SU-DHL-6 (cell line): Measurements from ENCODE around the gene FABP6.

Source experiments
- H2AFZ ChIP-seq: fragments of 200-600 bp; sonication (generic); 2 replicates; pipeline ENCODE4 v1.6.1; 2014; ENCODE audit warnings: low read depth, mild to moderate bottlenecking, moderate library complexity, mixed read lengths, antibody characterized with exemption, low read length; ENCODE audit not compliant: severe bottlenecking
- H3F3A ChIP-seq: fragments of 200-600 bp; shearing (Covaris generic); 2 replicates; pipeline ENCODE4 v1.6.0; 2016; ENCODE audit warnings: antibody characterized with exemption, mild to moderate bottlenecking; ENCODE audit not compliant: insufficient read depth
- H3K27ac ChIP-seq: fragments of 200-600 bp; sonication (generic); 2 replicates; pipeline ENCODE4 v1.5.1; 2016; ENCODE audit warnings: low read depth, mild to moderate bottlenecking, low read length, moderate library complexity, mixed read lengths
- H3K27me3 ChIP-seq: fragments of 200-600 bp; sonication (generic), shearing (Covaris generic); 2 replicates; pipeline ENCODE4 v1.6.0; 2014; ENCODE audit warnings: mild to moderate bottlenecking, low read length
- H3K36me3 ChIP-seq: fragments of 200-600 bp; sonication (generic); 2 replicates; pipeline ENCODE4 v1.6.1; 2014; ENCODE audit warnings: mild to moderate bottlenecking, low read length, mixed read lengths
- H3K4me2 ChIP-seq: fragments of 300-600, 200-600 bp; shearing (Covaris generic), sonication (generic); 2 replicates; pipeline ENCODE4 v1.6.0; 2014; ENCODE audit warnings: low read length, low read depth, mild to moderate bottlenecking; ENCODE audit not compliant: poor library complexity, severe bottlenecking
- H3K4me3 ChIP-seq: fragments of 200-600 bp; sonication (generic); 2 replicates; pipeline ENCODE4 v1.5.1; 2014; ENCODE audit warnings: antibody characterized with exemption, low read length, mild to moderate bottlenecking, mixed read lengths; ENCODE audit not compliant: insufficient read depth, poor library complexity, severe bottlenecking
- H3K79me2 ChIP-seq: fragments of 200-600 bp; sonication (generic); 2 replicates; pipeline ENCODE4 v1.6.1; 2014; ENCODE audit warnings: mild to moderate bottlenecking, low read length, moderate library complexity; ENCODE audit not compliant: insufficient read depth
- H3K9ac ChIP-seq: fragments of 200-600 bp; sonication (generic); 2 replicates; pipeline ENCODE4 v1.7.0; 2014; ENCODE audit warnings: mild to moderate bottlenecking, low read length
- H3K9me2 ChIP-seq: fragments of 200-600 bp; sonication (generic); replicated peaks from 2 replicates; pipeline ENCODE4 v1.6.1; 2014; ENCODE audit warnings: low read length; ENCODE audit not compliant: insufficient read depth
- H3K9me3 ChIP-seq: fragments of 200-600 bp; sonication (generic); 2 replicates; pipeline ENCODE4 v1.6.1; 2014; ENCODE audit warnings: low read length, mixed read lengths; ENCODE audit not compliant: insufficient read depth
- H4K20me1 ChIP-seq: fragments of 200-600 bp; sonication (generic); 2 replicates; pipeline ENCODE4 v1.6.1; 2014; ENCODE audit warnings: low read depth, mild to moderate bottlenecking, antibody characterized with exemption, low read length, moderate library complexity, mixed read lengths
- EZH2phosphoT487 ChIP-seq: fragments of 200-600 bp; sonication (generic), shearing (Covaris generic); conservative IDR thresholded peaks from 2 replicates; pipeline ENCODE4 v1.6.1; 2018; ENCODE audit warnings: mild to moderate bottlenecking, antibody characterized with exemption, low read length, moderate library complexity, mixed read lengths
- TF ChIP-seq, protein P1 (sequence below): fragments of 200-600 bp; sonication (generic); IDR thresholded peaks from one replicate; pipeline ENCODE4 v1.5.1; 2017; ENCODE audit warnings: antibody characterized with exemption, mild to moderate bottlenecking, low read length, moderate library complexity; ENCODE audit not compliant: insufficient read depth, poor library complexity, severe bottlenecking

The FABP6 gene

DNA sequence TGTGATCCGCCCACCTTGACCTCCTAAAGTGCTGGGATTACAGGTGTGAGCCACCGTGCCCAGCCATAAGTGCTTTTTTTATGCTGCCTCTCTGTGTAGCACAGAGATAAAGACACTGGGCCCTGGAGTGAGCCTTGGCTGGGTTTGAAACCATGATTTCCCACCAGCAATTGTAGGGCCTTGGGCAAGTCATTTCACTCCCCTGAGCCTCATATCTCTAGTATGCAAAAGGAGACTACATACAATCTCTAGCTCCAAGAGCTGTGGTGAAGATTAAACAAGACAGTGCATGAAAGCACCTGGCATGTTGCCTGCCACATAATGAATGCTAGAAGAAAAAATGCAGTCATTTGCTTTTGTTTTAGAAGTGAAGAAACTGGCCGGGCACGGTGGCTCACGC, 3.9 kb downstream of the FABP6 start:
- no peaks in the 10 kb centered on the region for H3K36me3 ChIP-seq
- no peak overlapping the region for H3K9ac ChIP-seq
- H3K27me3 ChIP-seq: no peaks in the 10 kb centered on the region
- no peaks in the 10 kb centered on the region for H3K9me2 ChIP-seq
- H4K20me1 ChIP-seq: no peaks in the 10 kb centered on the region
- no peak overlapping the region for H3K4me2 ChIP-seq
- H3K4me3 ChIP-seq: no peak overlapping the region
- TF ChIP-seq EZH2phosphoT487: no peak
- TF ChIP-seq, protein P1, sequence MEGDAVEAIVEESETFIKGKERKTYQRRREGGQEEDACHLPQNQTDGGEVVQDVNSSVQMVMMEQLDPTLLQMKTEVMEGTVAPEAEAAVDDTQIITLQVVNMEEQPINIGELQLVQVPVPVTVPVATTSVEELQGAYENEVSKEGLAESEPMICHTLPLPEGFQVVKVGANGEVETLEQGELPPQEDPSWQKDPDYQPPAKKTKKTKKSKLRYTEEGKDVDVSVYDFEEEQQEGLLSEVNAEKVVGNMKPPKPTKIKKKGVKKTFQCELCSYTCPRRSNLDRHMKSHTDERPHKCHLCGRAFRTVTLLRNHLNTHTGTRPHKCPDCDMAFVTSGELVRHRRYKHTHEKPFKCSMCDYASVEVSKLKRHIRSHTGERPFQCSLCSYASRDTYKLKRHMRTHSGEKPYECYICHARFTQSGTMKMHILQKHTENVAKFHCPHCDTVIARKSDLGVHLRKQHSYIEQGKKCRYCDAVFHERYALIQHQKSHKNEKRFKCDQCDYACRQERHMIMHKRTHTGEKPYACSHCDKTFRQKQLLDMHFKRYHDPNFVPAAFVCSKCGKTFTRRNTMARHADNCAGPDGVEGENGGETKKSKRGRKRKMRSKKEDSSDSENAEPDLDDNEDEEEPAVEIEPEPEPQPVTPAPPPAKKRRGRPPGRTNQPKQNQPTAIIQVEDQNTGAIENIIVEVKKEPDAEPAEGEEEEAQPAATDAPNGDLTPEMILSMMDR: no peak
- H3K27ac ChIP-seq: no peak overlapping the region
- H3K9me3 ChIP-seq: no peaks in the 10 kb centered on the region
- H3K79me2 ChIP-seq: no peaks in the 10 kb centered on the region
- H3F3A ChIP-seq: no peaks in the 10 kb centered on the region
- no peak overlapping the region for H2AFZ ChIP-seq

DNA sequence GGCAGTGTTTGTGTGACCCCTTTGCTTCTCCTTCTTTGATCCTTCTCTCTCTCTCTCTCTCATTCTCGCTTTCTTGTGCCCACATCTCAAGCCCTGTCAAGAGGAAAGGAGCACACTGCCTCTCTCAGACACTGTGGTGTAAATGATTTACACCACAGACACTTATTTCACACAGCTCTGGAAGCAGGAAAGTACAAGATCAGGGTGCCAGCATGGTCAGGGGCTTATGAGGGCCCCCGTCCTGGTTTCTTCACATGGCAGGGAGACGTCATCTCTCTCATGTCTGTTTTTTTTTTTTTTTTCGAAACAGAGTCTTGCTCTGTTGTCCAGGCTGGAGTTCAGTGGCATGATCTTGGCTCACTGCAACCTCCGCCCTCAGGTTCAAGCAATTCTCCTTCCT, 6.4 kb downstream of the FABP6 start:
- no peaks in the 10 kb centered on the region for H3K79me2 ChIP-seq
- H2AFZ ChIP-seq: no peak overlapping the region
- no peaks in the 10 kb centered on the region for H3K9me3 ChIP-seq
- H3K27ac ChIP-seq: no peak overlapping the region
- H3K36me3 ChIP-seq: no peaks in the 10 kb centered on the region
- no peaks in the 10 kb centered on the region for H3K27me3 ChIP-seq
- H3K4me2 ChIP-seq: no peak overlapping the region
- no peaks in the 10 kb centered on the region for H3F3A ChIP-seq
- no peaks in the 10 kb centered on the region for H3K9me2 ChIP-seq
- no peaks in the 10 kb centered on the region for H4K20me1 ChIP-seq
- TF ChIP-seq EZH2phosphoT487: no peak
- TF ChIP-seq, protein P1: no peak
- H3K4me3 ChIP-seq: no peak overlapping the region
- no peak overlapping the region for H3K9ac ChIP-seq

DNA sequence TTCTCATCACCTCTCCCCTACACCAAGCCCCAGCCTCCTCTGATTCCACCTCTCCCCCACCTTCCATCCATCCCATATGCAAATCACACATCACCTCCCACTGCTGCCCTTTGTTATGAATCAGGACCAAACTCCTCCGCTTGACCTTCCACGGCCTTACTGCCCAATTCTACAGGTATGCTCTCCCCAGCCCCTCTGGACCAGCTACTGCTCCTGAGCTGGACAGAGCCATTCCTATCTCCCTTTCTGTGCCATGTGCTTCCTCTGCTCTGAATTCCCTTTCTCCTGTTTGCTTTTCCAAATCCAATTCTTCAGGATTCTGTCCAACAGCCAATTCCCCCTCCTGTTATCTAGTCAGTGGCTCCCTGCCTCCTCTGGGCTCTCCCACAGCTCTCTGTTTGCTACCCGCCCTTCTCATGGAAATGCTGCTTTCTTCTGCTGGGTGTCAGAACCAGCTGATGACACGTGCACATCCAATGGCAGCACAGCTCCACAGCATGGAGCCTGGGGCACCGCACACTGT, 8.3 kb downstream of the FABP6 start:
- H3K79me2 ChIP-seq: no peaks in the 10 kb centered on the region
- H4K20me1 ChIP-seq: no peaks in the 10 kb centered on the region
- H3K27me3 ChIP-seq: no peaks in the 10 kb centered on the region
- H3K9me2 ChIP-seq: no peaks in the 10 kb centered on the region
- H3K4me2 ChIP-seq: no peak overlapping the region
- TF ChIP-seq, protein P1: no peak
- TF ChIP-seq EZH2phosphoT487: no peak
- no peak overlapping the region for H3K4me3 ChIP-seq
- no peaks in the 10 kb centered on the region for H3K36me3 ChIP-seq
- no peak overlapping the region for H3K27ac ChIP-seq
- H3K9me3 ChIP-seq: no peaks in the 10 kb centered on the region
- H3K9ac ChIP-seq: no peak overlapping the region
- no peak overlapping the region for H2AFZ ChIP-seq
- no peaks in the 10 kb centered on the region for H3F3A ChIP-seq
